Hematopoietic multipotent progenitor cell (in vitro differentiated cells): Measurements from ENCODE around the gene COX6A1. TPM values are rescaled to one million over a fixed set of nuclear protein-coding genes. Genes with fewer than 3 reads are reported as not detected.
"Not testable (repeated sequence)": the region's sequence is repeated elsewhere in the genome, so short reads cannot be mapped to it uniquely, and the experiment has no call there.

Experiments used
- DNase-seq, 3 donors: peaks; one replicate each; pipeline ENCODE4 v3.0.0-alpha.2; 2011 to 2015; ENCODE audit warnings: low read depth in 2 of 3, low spot score in 2 of 3
- total RNA-seq: library from RNA; depleted of rRNA; stranded (reverse); fragments of >200 nt; gene quantifications from one replicate; pipeline ENCODE4 v1.2.3, GENCODE V29; 2012

Gene COX6A1
- total RNA-seq, 1 donor = 380 TPM

DNA sequence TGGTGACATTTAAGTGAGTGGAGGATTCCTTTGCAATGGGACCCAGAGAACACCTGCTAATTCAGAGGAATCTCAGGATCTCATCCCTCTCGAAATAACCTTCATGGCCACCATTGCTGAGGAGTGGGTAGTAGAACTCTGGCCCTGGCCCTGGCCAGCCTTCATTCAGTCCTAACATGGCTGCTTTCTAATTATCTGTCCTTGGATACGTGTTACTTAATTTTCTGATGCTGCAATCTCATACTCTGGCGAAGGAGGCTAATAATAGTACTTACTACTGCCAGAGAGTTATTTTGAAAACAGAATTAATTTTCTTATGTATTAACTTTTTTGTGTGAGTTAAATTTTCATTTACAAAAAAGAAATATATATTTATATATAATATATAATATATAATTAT is 12.1 kb upstream of the COX6A1 start:
- no peak for DNase-seq

- no peak for DNase-seq
Measured at GRCh38 chr12:120428597-120429229, 9.2 kb upstream of the COX6A1 start.

DNA sequence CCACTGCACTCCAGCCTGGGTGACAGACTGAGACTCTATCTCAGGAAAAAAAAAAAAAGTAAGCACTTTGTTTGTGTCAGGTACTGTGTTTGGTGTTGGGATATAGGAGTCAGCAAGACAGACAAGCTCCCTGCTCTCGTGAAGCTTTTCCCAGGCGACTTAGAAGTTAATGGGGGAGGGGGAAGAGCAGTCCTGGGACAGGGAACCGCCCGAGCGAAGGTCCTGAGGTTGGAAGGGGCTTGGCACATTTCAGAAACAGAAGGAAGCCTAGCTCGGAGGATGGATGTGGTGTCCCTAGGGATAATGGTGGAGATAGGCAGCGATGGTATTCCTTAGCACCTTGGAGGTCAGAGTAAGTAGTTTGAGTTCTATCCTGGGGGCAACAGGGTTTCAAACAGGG is 8.5 kb upstream of the COX6A1 start:
- no peak for DNase-seq

GRCh38 chr12:120432772-120433525 is 5.0 kb upstream of the COX6A1 start:
- DNase-seq = no peak

GRCh38 chr12:120438495-120439198 is 734 bp downstream of the COX6A1 start:
- DNase-seq = no peak

GRCh38 chr12:120439646-120440247 is 1.8 kb downstream of the COX6A1 start:
- DNase-seq = peak; percentile 55 to 90 (median 86)

DNA sequence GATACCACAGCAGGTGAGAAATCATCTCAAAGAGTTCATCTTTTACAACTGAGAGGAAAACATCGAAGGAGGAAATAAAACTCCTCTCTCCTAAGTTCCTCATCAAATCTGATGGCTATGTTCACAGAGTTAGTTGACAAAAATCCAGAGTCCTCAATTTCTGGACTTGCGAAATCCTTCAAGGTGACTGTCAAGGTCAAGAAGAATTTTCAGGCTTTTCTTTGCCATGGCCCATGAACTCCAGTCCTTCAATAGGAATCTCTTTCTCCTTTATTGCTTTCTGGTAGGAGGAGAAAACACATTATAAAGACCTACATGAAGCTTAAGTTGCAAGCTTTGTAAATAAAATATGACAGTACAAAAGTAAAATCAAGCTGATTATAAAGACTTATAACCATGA is 6.8 kb downstream of the COX6A1 start:
- DNase-seq = no peak

DNA sequence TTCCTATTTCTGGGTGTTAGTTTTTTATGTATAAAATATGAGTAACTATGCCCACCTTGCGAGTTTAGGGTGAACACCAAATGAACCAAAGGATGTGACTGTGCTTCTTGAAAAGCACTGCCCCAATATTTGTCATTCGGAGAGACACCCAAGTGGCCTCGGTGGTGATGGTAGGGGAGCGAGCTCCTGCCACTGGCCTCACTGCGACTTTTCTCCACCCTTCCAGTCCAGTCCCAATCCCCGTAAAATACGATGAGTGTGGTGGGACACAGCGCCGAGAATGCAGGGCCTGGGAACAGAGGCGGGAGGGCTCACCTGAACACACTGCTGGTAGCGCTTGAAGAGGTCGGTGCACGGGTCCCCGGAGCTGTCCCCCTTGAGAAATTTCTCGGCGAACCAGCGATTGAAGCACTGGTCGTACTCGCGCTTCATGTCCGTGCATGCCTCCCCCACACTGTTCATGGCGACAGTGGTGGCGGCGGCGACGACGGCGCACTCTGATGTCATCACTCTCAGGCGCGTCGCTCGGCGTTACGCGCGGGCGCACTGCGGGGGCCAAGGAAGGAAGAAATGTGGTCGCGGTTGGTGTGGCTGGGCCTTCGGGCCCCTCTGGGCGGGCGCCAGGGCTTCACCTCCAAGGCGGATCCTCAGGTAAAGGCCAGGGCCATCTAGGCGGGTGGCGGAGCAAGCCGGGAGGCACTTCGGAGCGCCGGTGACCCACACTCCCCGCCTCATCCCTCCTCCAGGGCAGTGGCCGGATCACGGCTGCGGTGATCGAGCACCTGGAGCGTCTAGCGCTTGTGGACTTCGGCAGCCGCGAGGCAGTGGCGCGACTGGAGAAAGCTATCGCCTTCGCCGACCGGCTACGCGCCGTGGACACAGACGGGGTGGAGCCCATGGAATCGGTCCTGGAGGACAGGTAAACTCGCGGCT is 8.3 kb downstream of the COX6A1 start, which contains the start of the genes GATC and TRIAP1:
GATC (plus strand) TSS at position 534 of the 933 bp plus-strand sequence; CDS start at position 571, 37 bp downstream.
TRIAP1 (minus strand) TSS at position 474 of the 933 bp plus-strand sequence; CDS start at position 462, 12 bp downstream.
- peak; percentile 81 to 90 (median 87) for DNase-seq

DNA sequence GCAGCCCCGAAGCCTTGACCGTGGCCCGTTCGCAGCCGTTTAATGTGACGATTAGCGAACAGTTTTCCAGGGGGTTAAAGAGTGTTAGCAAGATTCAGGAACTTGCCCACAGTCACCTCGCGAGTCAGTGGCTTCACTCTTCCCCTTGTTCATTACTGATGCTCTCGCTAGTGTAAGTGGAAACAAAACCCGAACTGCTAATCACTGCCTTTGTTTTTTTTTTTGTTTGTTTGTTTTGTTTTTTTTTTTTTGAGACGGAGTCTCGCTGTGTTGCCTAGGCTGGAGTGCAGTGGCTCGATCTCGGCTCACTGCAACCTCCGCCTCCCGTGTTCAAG is 8.9 kb downstream of the COX6A1 start:
- DNase-seq = not testable (repeated sequence)

GRCh38 chr12:120447992-120448391 is 10.1 kb downstream of the COX6A1 start:
- DNase-seq = no peak

DNA sequence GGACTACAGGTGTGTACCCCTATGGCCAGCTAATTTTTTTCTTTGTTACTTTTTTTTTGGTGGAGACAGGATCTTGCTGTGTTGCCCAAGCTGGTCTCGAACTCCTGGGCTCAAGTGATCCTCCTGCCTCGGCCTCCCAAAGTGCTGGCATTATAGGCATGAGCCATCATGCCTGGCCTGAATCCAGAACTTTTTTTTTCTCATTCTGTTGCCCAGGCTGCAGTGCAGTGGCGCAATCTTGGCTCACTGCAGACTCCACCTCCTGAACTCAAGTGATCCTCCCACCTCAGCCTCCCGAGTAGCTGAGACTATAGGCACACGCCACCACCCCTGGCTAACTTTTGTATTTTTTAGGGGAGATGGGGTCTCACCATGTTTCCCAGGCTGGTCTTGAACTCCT is 14.6 kb downstream of the COX6A1 start:
- DNase-seq = not testable (repeated sequence)

GRCh38 chr12:120453060-120453750 is 15.3 kb downstream of the COX6A1 start:
- DNase-seq = no peak

DNA sequence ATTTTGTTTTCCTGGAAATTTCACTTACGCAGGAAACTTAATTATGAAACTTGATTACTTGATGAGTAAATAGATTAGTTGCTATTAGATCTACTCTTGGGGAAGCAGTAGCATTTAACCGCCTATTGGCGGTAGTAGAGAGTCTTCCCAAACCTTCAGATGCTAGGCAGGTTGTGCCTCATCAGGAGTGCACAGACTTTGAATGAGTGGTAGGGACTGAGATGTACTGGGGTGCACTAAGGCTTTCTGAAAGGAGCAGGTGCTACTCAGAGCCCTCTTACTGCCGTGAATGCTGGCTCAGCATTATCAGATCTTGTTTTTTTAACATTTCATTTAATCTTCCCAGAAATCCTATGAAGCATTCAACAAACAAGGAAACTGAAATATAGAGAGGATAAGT is 16.1 kb downstream of the COX6A1 start:
- peak in 1 of 3 donors; percentile 53 for DNase-seq

GRCh38 chr12:120455302-120455701 is 17.4 kb downstream of the COX6A1 start:
- no peak for DNase-seq

GRCh38 chr12:120457133-120457532 is 19.2 kb downstream of the COX6A1 start:
- DNase-seq = peak in 2 of 3 donors; percentile 35 to 54

GRCh38 chr12:120460157-120460556 is 22.2 kb downstream of the COX6A1 start:
- DNase-seq = no peak

GRCh38 chr12:120462099-120462640 is 24.3 kb downstream of the COX6A1 start:
- DNase-seq = no peak

GRCh38 chr12:120463712-120464111 is 25.8 kb downstream of the COX6A1 start:
- no peak for DNase-seq

DNA sequence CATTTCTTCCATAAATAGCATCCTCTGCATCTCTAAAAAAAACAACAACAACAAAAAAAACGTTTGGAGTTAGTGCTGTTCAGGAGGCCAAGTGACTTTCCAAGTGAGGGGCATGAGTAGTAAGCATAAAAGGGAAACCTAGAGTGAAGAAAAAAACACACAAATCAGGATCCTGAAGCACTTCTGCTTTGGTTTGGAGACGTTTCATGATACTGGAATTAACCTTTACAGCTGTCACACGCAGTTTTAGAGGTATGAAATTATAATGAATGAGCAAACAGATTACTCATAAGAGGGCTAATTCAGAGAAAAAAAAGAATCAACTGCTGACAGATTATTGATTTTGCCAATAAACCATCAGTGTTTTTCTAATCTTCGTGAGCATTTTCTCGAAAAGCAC is 27.8 kb downstream of the COX6A1 start:
- no peak for DNase-seq
